ENCODE results near the gene SLC10A4. TPM values are rescaled to one million over a fixed set of nuclear protein-coding genes. Genes with fewer than 3 reads are reported as not detected.
"Not testable (repeated sequence)": the region's sequence is repeated elsewhere in the genome, so short reads cannot be mapped to it uniquely, and the experiment has no call there.

SLC10A4 gene, protein sequence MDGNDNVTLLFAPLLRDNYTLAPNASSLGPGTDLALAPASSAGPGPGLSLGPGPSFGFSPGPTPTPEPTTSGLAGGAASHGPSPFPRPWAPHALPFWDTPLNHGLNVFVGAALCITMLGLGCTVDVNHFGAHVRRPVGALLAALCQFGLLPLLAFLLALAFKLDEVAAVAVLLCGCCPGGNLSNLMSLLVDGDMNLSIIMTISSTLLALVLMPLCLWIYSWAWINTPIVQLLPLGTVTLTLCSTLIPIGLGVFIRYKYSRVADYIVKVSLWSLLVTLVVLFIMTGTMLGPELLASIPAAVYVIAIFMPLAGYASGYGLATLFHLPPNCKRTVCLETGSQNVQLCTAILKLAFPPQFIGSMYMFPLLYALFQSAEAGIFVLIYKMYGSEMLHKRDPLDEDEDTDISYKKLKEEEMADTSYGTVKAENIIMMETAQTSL
- total RNA-seq, result 0.11 TPM in 1 of 2 replicates, not detected in the other

- no peak for DNase-seq (ENCODE audit: low read depth, low spot score)
Measured at GRCh38 chr4:48483006-48483776, at the start of gene SLC10A4. TSS of gene SLC10A4 (plus strand) at chr4:48483343. CDS start at chr4:48483562, 219 bp downstream.

- DNase-seq (ENCODE audit: low read depth, low spot score), result no peak
Measured at GRCh38 chr4:48436318-48436717, 46.8 kb upstream of the SLC10A4 start.

GRCh38 chr4:48439988-48440387, 43.2 kb upstream of the SLC10A4 start:
- DNase-seq (ENCODE audit: low read depth, low spot score), result no peak

- not testable (repeated sequence) for DNase-seq (ENCODE audit: low read depth, low spot score)
Measured at GRCh38 chr4:48440914-48441313, 42.2 kb upstream of the SLC10A4 start.

DNA sequence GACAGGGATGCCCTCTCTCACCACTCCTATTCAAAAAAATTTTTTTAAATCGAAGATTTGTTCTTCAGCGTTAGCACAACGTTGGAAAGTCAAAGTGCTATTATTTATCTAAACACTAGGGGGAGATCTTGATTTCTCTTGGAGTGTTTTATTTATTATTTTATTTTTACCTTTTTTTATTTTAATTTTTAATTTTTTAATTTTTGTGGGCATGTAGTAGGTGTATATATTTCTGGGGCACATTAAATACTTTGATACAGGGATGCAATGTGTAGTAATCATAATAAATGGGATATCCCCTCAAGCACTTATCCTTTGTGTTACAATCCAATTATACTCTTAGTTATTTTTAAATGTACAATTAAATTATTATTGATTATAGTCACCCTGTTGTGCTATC, 37.4 kb upstream of the SLC10A4 start:
- DNase-seq (ENCODE audit: low read depth, low spot score), result no peak

GRCh38 chr4:48446642-48447041, 36.5 kb upstream of the SLC10A4 start:
- no peak for DNase-seq (ENCODE audit: low read depth, low spot score)

GRCh38 chr4:48449151-48449550, 34.0 kb upstream of the SLC10A4 start:
- no peak for DNase-seq (ENCODE audit: low read depth, low spot score)

- no peak for DNase-seq (ENCODE audit: low read depth, low spot score)
Measured at GRCh38 chr4:48450740-48451139, 32.4 kb upstream of the SLC10A4 start.

GRCh38 chr4:48451656-48452055, 31.5 kb upstream of the SLC10A4 start:
- not testable (repeated sequence) for DNase-seq (ENCODE audit: low read depth, low spot score)

- DNase-seq (ENCODE audit: low read depth, low spot score), result no peak
Measured at GRCh38 chr4:48454591-48454990, 28.6 kb upstream of the SLC10A4 start.

- DNase-seq (ENCODE audit: low read depth, low spot score), result no peak
Measured at GRCh38 chr4:48461000-48461399, 22.1 kb upstream of the SLC10A4 start.

GRCh38 chr4:48462363-48462762, 20.8 kb upstream of the SLC10A4 start:
- DNase-seq (ENCODE audit: low read depth, low spot score), result no peak

DNA sequence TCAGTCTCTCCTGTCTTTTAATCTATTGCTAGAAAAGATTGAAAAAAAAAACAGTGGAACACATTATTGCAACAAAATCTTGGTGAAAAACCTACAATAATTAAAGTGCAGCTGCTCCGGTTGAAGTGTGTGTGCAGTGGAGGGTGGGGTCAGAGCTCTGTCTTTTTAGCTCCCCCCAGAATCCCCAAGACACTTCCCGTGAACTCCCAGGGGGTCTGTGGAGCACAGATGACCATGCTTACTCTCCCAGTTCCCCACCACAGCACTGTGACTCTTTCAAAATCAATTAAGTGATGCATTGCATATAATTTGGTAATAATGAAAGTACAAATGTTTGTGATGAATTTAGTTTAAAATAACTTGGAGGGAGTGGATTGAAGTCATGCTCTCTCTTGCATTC, 15.7 kb upstream of the SLC10A4 start:
- no peak for DNase-seq (ENCODE audit: low read depth, low spot score)

- DNase-seq (ENCODE audit: low read depth, low spot score), result no peak
Measured at GRCh38 chr4:48467891-48468290, 15.3 kb upstream of the SLC10A4 start.

DNA sequence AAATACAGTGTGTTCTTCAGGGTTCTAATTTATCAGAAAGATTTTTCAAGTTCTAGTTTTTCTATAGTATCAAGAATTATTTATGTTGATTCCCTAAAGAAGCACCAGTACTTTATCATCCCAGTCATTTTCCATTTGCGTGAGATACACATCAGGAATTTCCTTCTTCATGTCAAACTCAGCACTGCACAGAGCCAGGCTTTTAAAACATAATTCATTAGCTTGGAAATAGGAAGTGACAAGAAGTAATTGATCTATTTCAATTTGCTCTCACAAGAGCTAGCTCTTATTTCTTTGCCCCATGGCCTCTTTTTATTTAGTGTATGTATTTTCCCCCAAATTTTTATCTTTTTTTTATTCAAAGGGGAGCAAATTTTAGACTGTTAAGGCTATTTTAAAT, 13.0 kb upstream of the SLC10A4 start:
- DNase-seq (ENCODE audit: low read depth, low spot score), result no peak

DNA sequence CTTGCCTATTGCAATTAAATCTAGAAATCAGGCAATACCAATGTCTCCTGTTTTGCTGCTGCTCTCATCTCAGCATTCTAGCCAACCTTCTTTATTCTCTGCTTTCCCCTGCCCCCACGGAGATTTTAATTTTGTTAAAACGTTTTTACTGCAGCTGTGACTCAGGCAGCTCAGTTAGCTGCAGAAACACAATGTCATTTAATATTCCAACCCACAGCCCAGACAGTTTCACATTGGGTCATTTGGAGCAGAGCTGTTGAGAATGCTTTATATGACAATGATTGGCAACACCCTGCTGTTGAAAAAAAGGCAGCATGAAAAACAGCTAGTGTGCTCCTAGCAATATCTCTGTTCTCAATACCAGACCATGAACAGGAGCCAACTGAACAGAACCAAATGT, 12.6 kb upstream of the SLC10A4 start:
- DNase-seq (ENCODE audit: low read depth, low spot score), result no peak

DNA sequence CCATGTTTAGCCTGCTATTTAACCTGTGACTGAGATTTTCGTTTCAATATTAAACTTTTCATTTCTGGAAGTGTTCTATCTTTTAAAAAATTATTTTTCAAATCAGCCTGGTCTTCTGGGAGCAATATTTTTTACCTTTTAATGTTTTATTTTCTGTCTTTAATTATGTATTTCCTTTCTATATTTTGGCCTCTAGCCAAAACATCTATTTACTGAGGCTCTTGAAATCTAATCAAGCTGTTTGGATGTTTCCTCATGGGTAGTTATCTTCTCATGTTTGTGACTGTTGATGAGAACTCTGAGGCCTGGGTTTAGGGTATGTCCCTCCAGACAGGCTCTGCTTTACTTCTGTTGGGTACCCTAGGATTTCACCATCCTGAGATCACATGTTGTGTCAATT, 10.3 kb upstream of the SLC10A4 start:
- DNase-seq (ENCODE audit: low read depth, low spot score), result no peak

DNA sequence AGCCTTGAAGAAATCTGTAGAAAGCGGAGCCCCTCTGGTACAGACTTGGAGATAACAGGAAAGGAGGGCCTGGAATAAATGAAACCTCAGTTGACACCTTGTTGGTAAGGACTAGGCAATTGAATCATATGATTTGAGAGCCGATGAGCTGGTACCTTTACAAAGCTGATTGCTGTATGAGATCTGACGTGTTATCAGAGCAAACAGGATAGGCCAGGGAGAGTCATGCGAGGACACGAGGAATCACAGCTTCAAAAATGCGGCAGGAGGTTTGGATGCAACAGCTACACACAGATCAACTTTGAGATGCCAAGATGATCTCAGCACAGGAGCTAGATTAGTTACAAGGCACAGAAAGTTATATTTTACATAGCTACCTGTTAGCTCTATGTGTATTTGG, 7.4 kb upstream of the SLC10A4 start:
- DNase-seq (ENCODE audit: low read depth, low spot score), result no peak

GRCh38 chr4:48478273-48478672, 4.9 kb upstream of the SLC10A4 start:
- no peak for DNase-seq (ENCODE audit: low read depth, low spot score)

- no peak for DNase-seq (ENCODE audit: low read depth, low spot score)
Measured at GRCh38 chr4:48481581-48481980, 1.6 kb upstream of the SLC10A4 start.

DNA sequence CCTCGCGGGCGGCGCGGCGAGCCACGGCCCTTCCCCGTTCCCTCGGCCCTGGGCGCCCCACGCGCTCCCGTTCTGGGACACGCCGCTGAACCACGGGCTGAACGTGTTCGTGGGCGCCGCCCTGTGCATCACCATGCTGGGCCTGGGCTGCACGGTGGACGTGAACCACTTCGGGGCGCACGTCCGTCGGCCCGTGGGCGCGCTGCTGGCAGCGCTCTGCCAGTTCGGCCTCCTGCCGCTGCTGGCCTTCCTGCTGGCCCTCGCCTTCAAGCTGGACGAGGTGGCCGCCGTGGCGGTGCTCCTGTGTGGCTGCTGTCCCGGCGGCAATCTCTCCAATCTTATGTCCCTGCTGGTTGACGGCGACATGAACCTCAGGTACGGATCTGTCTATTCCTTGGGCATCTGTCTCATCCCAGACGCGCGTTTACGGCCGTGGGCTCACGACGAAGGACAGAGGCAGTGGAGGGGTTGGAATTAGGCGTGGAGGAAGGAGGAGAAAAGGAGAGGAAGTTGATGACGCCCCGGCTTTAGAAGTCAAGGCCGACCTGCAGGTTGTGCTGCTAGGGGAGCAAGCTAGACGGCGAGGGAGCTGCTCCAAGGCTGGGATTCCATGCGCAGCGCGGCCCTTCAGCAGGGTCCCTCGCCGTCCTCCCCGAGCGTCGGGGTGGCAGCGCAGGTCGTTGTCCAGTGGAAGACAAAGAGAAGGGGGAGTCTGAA, 792 bp downstream of the SLC10A4 start:
- DNase-seq (ENCODE audit: low read depth, low spot score), result no peak

All from pulmonary artery endothelial cell (primary cell).